Osteoblast (primary cell): ENCODE measurements around the gene ALG9. TPM values are rescaled to one million over a fixed set of nuclear protein-coding genes. Genes with fewer than 3 reads are reported as not detected.

Experiments used
- DNase-seq: peaks from one replicate; pipeline ENCODE4 v3.0.0; 2011; ENCODE audit warnings: low spot score, mixed read lengths; ENCODE audit not compliant: insufficient read length; ENCODE audit errors: missing footprints
- H2AFZ ChIP-seq: 2 replicates; pipeline ENCODE4 v1.6.0; 2011; ENCODE audit warnings: mild to moderate bottlenecking, low read length
- H3K27ac ChIP-seq: 2 replicates; pipeline ENCODE4 v1.5.1; 2011; ENCODE audit warnings: mild to moderate bottlenecking, low read depth, low read length, moderate library complexity
- H3K27me3 ChIP-seq: 2 replicates; pipeline ENCODE4 v1.6.0; 2012; ENCODE audit warnings: mild to moderate bottlenecking, control low read depth, inconsistent platforms, low read length, moderate library complexity; ENCODE audit not compliant: insufficient read depth
- H3K36me3 ChIP-seq: 2 replicates; pipeline ENCODE4 v1.5.1; 2011; ENCODE audit warnings: mild to moderate bottlenecking, low read length, control low read depth, moderate library complexity; ENCODE audit not compliant: insufficient read depth
- H3K4me1 ChIP-seq: 2 replicates; pipeline ENCODE4 v1.5.1; 2011; ENCODE audit warnings: mild to moderate bottlenecking, low read length, control low read depth, moderate library complexity; ENCODE audit not compliant: insufficient read depth
- H3K4me2 ChIP-seq: 2 replicates; pipeline ENCODE4 v1.6.0; 2011; ENCODE audit warnings: mild to moderate bottlenecking, low read length; ENCODE audit not compliant: insufficient read depth
- H3K4me3 ChIP-seq: fragments of 200-600 bp; sonication (generic); 3 replicates; pipeline ENCODE4 v1.5.1; 2012; ENCODE audit warnings: mild to moderate bottlenecking, low read length, inconsistent platforms; ENCODE audit not compliant: insufficient read depth
- H3K79me2 ChIP-seq: 2 replicates; pipeline ENCODE4 v1.6.0; 2012; ENCODE audit warnings: mild to moderate bottlenecking, low read length, control low read depth, inconsistent platforms; ENCODE audit not compliant: insufficient read depth
- H3K9me3 ChIP-seq: 2 replicates; pipeline ENCODE4 v1.5.1; 2011; ENCODE audit warnings: low read depth, low read length, control low read depth
- H4K20me1 ChIP-seq: 2 replicates; pipeline ENCODE4 v1.6.0; 2012; ENCODE audit warnings: mild to moderate bottlenecking, low read length, control low read depth; ENCODE audit not compliant: insufficient read depth
- total RNA-seq: library from RNA; depleted of rRNA; stranded (reverse); fragments of >200 nt; gene quantifications from 2 replicates; pipeline ENCODE4 v1.2.3, GENCODE V29; 2012
- TF ChIP-seq, protein P1 (sequence below): IDR thresholded peaks from 2 replicates; pipeline ENCODE4 v1.5.1; 2011; ENCODE audit warnings: mild to moderate bottlenecking, low read depth, low read length, moderate library complexity; ENCODE audit errors: extremely low read depth

Gene ALG9
- total RNA-seq, 1 donor = 35.8 TPM

DNA sequence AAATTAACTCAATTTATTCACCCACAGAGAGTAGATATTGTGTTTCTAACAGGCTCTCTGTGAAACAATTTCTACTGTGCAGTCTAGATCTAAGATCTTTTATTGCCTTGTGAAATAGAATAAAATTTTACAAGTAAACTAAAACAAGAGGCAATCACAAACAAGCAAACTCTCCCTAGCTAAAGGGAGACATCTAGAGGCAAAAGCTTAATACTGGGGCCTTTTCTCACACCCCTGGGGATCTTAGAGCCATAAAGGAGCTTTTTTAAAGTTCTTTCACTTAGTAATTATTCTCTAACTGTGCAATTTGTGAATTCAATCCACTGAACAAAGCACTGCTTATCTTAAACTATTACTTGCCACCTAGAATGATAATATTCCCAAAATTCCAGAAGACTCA lies 19.7 kb downstream of the ALG9 start:
- H4K20me1 ChIP-seq = no peaks in the 10 kb centered on the region
- TF ChIP-seq, protein P1, sequence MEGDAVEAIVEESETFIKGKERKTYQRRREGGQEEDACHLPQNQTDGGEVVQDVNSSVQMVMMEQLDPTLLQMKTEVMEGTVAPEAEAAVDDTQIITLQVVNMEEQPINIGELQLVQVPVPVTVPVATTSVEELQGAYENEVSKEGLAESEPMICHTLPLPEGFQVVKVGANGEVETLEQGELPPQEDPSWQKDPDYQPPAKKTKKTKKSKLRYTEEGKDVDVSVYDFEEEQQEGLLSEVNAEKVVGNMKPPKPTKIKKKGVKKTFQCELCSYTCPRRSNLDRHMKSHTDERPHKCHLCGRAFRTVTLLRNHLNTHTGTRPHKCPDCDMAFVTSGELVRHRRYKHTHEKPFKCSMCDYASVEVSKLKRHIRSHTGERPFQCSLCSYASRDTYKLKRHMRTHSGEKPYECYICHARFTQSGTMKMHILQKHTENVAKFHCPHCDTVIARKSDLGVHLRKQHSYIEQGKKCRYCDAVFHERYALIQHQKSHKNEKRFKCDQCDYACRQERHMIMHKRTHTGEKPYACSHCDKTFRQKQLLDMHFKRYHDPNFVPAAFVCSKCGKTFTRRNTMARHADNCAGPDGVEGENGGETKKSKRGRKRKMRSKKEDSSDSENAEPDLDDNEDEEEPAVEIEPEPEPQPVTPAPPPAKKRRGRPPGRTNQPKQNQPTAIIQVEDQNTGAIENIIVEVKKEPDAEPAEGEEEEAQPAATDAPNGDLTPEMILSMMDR = peak; percentile 55
- no peaks in the 10 kb centered on the region for H3K9me3 ChIP-seq
- no peak overlapping the region for H3K27ac ChIP-seq
- H3K36me3 ChIP-seq = peaks cover 21% of the 10 kb centered on the region
- no peak overlapping the region for H3K4me3 ChIP-seq
- no peak for DNase-seq
- H3K4me1 ChIP-seq = peaks cover 10% of the 10 kb centered on the region
- H3K79me2 ChIP-seq = no peaks in the 10 kb centered on the region
- no peak overlapping the region for H3K4me2 ChIP-seq
- H3K27me3 ChIP-seq = no peaks in the 10 kb centered on the region
- no peak overlapping the region for H2AFZ ChIP-seq

DNA sequence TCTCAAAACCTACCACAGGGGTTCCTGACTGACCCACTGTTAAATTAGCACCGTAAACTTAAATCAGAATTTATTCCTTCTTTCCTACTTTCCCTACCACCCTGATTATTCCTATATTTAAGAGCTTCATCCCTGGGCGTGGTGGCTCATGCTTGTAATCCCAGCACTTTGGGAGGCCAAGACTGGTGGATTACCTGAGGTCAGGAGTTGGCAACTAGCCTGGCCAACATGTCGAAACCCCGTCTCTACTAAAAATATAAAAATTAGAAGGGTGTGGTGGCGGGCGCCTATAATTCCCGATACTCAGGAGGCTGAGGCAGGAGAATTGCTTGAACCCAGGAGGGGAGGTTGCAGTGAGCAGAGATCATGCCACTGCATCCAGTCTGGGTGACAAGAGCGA lies 20.3 kb downstream of the ALG9 start:
- H3K4me1 ChIP-seq = peaks cover 16% of the 10 kb centered on the region
- no peaks in the 10 kb centered on the region for H3K79me2 ChIP-seq
- TF ChIP-seq, protein P1 = no peak

DNA sequence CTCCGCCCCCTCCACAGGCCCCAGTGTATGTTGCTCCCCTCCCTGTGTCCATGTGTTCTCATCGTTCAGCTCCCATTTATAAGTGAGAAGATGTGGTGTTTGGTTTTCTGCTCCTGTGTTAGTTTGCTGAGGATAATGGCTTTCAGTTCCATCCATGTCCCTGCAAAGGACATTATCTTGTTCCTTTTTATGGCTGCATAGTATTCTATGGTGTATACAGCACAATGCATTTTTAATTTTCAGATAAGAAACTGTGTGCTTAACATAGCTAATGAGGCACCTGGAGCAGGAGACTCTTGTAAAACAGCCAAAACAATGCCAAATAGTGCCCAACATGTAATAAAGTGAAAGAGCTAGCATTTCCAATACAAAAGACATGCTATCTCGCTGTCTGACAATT lies 21.8 kb downstream of the ALG9 start:
- Histone ChIP-seq H3K36me3 (peaks cover 10% of the 10 kb centered on the region), H4K20me1 (no peaks in the 10 kb centered on the region), H3K4me2 (no peak overlapping the region), H3K4me3 (no peak overlapping the region), H3K79me2 (no peaks in the 10 kb centered on the region), H2AFZ (no peak overlapping the region), H3K4me1 (peaks cover 22% of the 10 kb centered on the region), H3K27me3 (no peaks in the 10 kb centered on the region), H3K27ac (no peak overlapping the region), H3K9me3 (no peaks in the 10 kb centered on the region)
- TF ChIP-seq, protein P1 = no peak
- DNase-seq = no peak

More for the DNA sequence above, 20.3 kb downstream of the ALG9 start:
- no peak overlapping the region for H3K4me3 ChIP-seq
- H3K4me2 ChIP-seq = no peak overlapping the region
- H3K36me3 ChIP-seq = peaks cover 19% of the 10 kb centered on the region
- H2AFZ ChIP-seq = no peak overlapping the region
- H3K9me3 ChIP-seq = no peaks in the 10 kb centered on the region
- no peak overlapping the region for H3K27ac ChIP-seq
- H3K27me3 ChIP-seq = no peaks in the 10 kb centered on the region
- no peak for DNase-seq
- no peaks in the 10 kb centered on the region for H4K20me1 ChIP-seq

DNA sequence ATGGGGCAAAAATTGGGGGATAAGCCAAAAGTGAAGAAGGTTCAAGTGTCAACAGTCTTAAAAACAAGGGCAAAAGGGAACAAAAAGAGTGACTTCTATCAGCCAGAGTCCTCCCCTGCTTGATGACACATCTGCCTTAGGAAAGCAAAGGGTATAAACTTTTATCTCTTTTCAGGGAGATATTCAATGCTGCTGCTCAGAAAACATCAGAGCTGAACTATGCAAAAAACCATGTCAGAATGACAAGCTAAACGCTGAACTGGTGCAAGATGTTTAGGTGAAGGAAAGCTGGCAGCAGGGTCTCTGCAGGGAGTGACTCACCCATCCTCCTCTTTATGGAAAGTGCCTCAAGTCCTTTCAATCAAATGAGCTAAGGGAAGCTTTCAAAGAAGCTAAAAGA lies 24.7 kb downstream of the ALG9 start:
- Histone ChIP-seq H3K27me3 (no peaks in the 10 kb centered on the region), H3K27ac (peak overlapping the region; percentile 82), H3K9me3 (no peaks in the 10 kb centered on the region), H2AFZ (no peak overlapping the region), H3K4me2 (peak overlapping the region; percentile 7), H3K79me2 (no peaks in the 10 kb centered on the region), H3K4me3 (no peak overlapping the region), H3K36me3 (peaks cover 4% of the 10 kb centered on the region), H4K20me1 (no peaks in the 10 kb centered on the region), H3K4me1 (peaks cover 25% of the 10 kb centered on the region)
- DNase-seq = peak; percentile 59
- TF ChIP-seq, protein P1 = no peak
